Esophagus squamous epithelium (tissue), 4 donors: ENCODE measurements around the gene MTHFD2L.

Experiments
- CTCF ChIP-seq, 6 experiments: fragments of 450-650 bp in 4 of 6; fragments of 200-600 bp in 2 of 6; sonication (generic) in 2 of 6; IDR thresholded peaks; one replicate each; pipeline ENCODE4 v1.5.1; 2016 to 2019; ENCODE audit warnings: antibody characterized with exemption in 6 of 6, mild to moderate bottlenecking in 4 of 6, moderate library complexity in 4 of 6
- POLR2A ChIP-seq, 4 donors: fragments of 450-650 bp; IDR thresholded peaks; one replicate each; pipeline ENCODE4 v1.6.1; 2017; ENCODE audit warnings: antibody characterized with exemption in 4 of 4, mild to moderate bottlenecking in 4 of 4, moderate library complexity in 3 of 4

- TF ChIP-seq CTCF (IDR thresholded peaks at IDR 0.05) (no peak), POLR2A (IDR thresholded peaks at IDR 0.05) (no peak)
Measured at GRCh38 chr4:74329307-74329706, 171.4 kb downstream of the MTHFD2L start.
